ENCODE results near the gene ERC2. TPM values are rescaled to one million over a fixed set of nuclear protein-coding genes. Genes with fewer than 3 reads are reported as not detected.

ERC2 gene
- total RNA-seq, 6 donors from 2014 or later = 0.67 to 14.7 (median 1.3) TPM

GRCh38 chr3:55497250-55497649 is 971.0 kb downstream of the ERC2 start:
- TF ChIP-seq CTCF (IDR thresholded peaks at IDR 0.05) = no peak
- no peak for TF ChIP-seq POLR2AphosphoS5 (IDR thresholded peaks at IDR 0.05)
- TF ChIP-seq EP300 (IDR thresholded peaks at IDR 0.05) = no peak
- no peak for TF ChIP-seq POLR2A (IDR thresholded peaks at IDR 0.05)
- H3K27me3 ChIP-seq = no peaks in the 10 kb centered on the region
- ATAC-seq (ENCODE audit: low FRiP score in 2 of 2) = peak in 1 of 2 donors; percentile 18
- H3K4me3 ChIP-seq = no peak overlapping the region
- no peaks in the 10 kb centered on the region for H3K9me3 ChIP-seq
- no peaks in the 10 kb centered on the region for H3K4me1 ChIP-seq
- H3K36me3 ChIP-seq = no peaks in the 10 kb centered on the region
- no peak overlapping the region for H3K27ac ChIP-seq
- no peak for DNase-seq

- Histone ChIP-seq H3K9me3 (no peaks in the 10 kb centered on the region), H3K27ac (no peak overlapping the region), H3K36me3 (no peaks in the 10 kb centered on the region), H3K4me3 (no peak overlapping the region), H3K27me3 (no peaks in the 10 kb centered on the region), H3K4me1 (peaks cover 0 to 4% (median under 1%) of the 10 kb centered on the region in 4 donors)
- TF ChIP-seq EP300 (IDR thresholded peaks at IDR 0.05) = no peak
- TF ChIP-seq CTCF (IDR thresholded peaks at IDR 0.05) = no peak
- TF ChIP-seq POLR2A (IDR thresholded peaks at IDR 0.05) = no peak
- no peak for TF ChIP-seq POLR2AphosphoS5 (IDR thresholded peaks at IDR 0.05)
- WGBS, 2 donors = 67 to 75% methylated on average over 2 of the region's 2 CpGs
- no peak for ATAC-seq (ENCODE audit: low FRiP score in 2 of 2)
- DNase-seq = no peak
Observed at GRCh38 chr3:55494976-55495375, 973.3 kb downstream of the ERC2 start.

GRCh38 chr3:55492976-55493375 is 975.3 kb downstream of the ERC2 start:
- no peak for ATAC-seq (ENCODE audit: low FRiP score in 2 of 2)
- no peak for DNase-seq
- Histone ChIP-seq H3K36me3 (no peaks in the 10 kb centered on the region), H3K9me3 (no peaks in the 10 kb centered on the region), H3K4me1 (peaks cover 11 to 24% (median 13%) of the 10 kb centered on the region in 4 donors), H3K4me3 (no peak overlapping the region), H3K27me3 (peaks cover 0 to 11% (median 1%) of the 10 kb centered on the region in 4 donors), H3K27ac (no peak overlapping the region)
- no peak for TF ChIP-seq CTCF (IDR thresholded peaks at IDR 0.05)
- TF ChIP-seq POLR2A (IDR thresholded peaks at IDR 0.05) = no peak
- TF ChIP-seq EP300 (IDR thresholded peaks at IDR 0.05) = no peak
- TF ChIP-seq POLR2AphosphoS5 (IDR thresholded peaks at IDR 0.05) = no peak
- 80 to 88% methylated on average over 5 of the region's 5 CpGs for WGBS, 2 donors

- H3K9me3 ChIP-seq = no peaks in the 10 kb centered on the region
- TF ChIP-seq POLR2AphosphoS5 (IDR thresholded peaks at IDR 0.05) = no peak
- no peaks in the 10 kb centered on the region for H3K36me3 ChIP-seq
- peaks cover 0 to 11% (median 1%) of the 10 kb centered on the region in 4 donors for H3K27me3 ChIP-seq
- ATAC-seq (ENCODE audit: low FRiP score in 2 of 2) (peak in 1 of 2 donors; percentile 16), DNase-seq (no peak)
- WGBS, 2 donors = 64 to 69% methylated on average over 6 to 7 of the region's 7 CpGs
- no peak overlapping the region for H3K4me3 ChIP-seq
- H3K4me1 ChIP-seq = peaks cover 14 to 39% (median 16%) of the 10 kb centered on the region in 4 donors
- H3K27ac ChIP-seq = no peak overlapping the region
Observed at GRCh38 chr3:55491296-55491816, 976.9 kb downstream of the ERC2 start.

GRCh38 chr3:55490276-55490913 is 977.9 kb downstream of the ERC2 start:
- ATAC-seq (ENCODE audit: low FRiP score in 2 of 2) = peak in 1 of 2 donors; percentile 80
- Histone ChIP-seq H3K36me3 (no peaks in the 10 kb centered on the region), H3K4me1 (peaks cover 14 to 49% (median 19%) of the 10 kb centered on the region in 4 donors), H3K27me3 (peaks cover 0 to 16% (median 1%) of the 10 kb centered on the region in 4 donors), H3K27ac (peak overlapping the region in 1 of 4 donors; percentile 46), H3K4me3 (peak overlapping the region in 1 of 4 donors; percentile 85), H3K9me3 (no peaks in the 10 kb centered on the region)
- TF ChIP-seq CTCF (IDR thresholded peaks at IDR 0.05) (no peak), POLR2A (IDR thresholded peaks at IDR 0.05) (peak in 1 of 4 donors; percentile 12)
- 32 to 34% methylated on average over 3 of the region's 3 CpGs for WGBS, 2 donors
- DNase-seq = peak in 1 of 2 donors; percentile 40

All from upper lobe of left lung (tissue), 6 donors.